Liver (tissue), 9 donors: Measurements from ENCODE around the gene TENM3. TPM values are rescaled to one million over a fixed set of nuclear protein-coding genes. Genes with fewer than 3 reads are reported as not detected.

Experiments
- DNase-seq: peaks from one replicate; pipeline ENCODE4 v3.0.0-alpha.2; 2017; ENCODE audit warnings: low spot score
- H3K27ac ChIP-seq, 2 donors: one replicate each; pipeline ENCODE4 v1.7.0; 2013; ENCODE audit warnings: inconsistent platforms in 2 of 2, low read length in 2 of 2, control low read depth in 1 of 2, low read depth in 1 of 2, mild to moderate bottlenecking in 1 of 2
- H3K27me3 ChIP-seq, 4 donors: one replicate each; pipeline versions ENCODE4 v1.6.1 to v1.7.0; 2013; ENCODE audit warnings: low read length in 3 of 4, inconsistent platforms in 1 of 4, mild to moderate bottlenecking in 1 of 4, moderate library complexity in 1 of 4; ENCODE audit not compliant: control insufficient read depth in 4 of 4, insufficient read depth in 4 of 4
- H3K36me3 ChIP-seq, 4 donors: one replicate each; pipeline versions ENCODE4 v1.6.1 to v1.7.0; 2013; ENCODE audit warnings: low read length in 3 of 4, mild to moderate bottlenecking in 3 of 4, low read depth in 1 of 4, moderate library complexity in 1 of 4; ENCODE audit not compliant: control insufficient read depth in 4 of 4, insufficient read depth in 3 of 4
- H3K4me1 ChIP-seq, 4 donors: one replicate each; pipeline versions ENCODE4 v1.6.1 to v1.7.0; 2013; ENCODE audit warnings: low read length in 3 of 4, mild to moderate bottlenecking in 3 of 4, moderate library complexity in 1 of 4; ENCODE audit not compliant: control insufficient read depth in 4 of 4, insufficient read depth in 4 of 4
- H3K4me3 ChIP-seq, 3 donors: one replicate each; pipeline versions ENCODE4 v1.6.1 to v1.7.0; 2013; ENCODE audit warnings: low read length in 3 of 3, control low read depth in 1 of 3, low read depth in 1 of 3, mild to moderate bottlenecking in 1 of 3
- H3K9ac ChIP-seq, 2 donors: one replicate each; pipeline ENCODE4 v1.7.0; 2013; ENCODE audit warnings: low read length in 2 of 2, mild to moderate bottlenecking in 2 of 2, moderate library complexity in 2 of 2, control low read depth in 1 of 2, low read depth in 1 of 2
- H3K9me3 ChIP-seq, 4 donors: one replicate each; pipeline versions ENCODE4 v1.6.1 to v1.7.0; 2013; ENCODE audit warnings: low read length in 3 of 4; ENCODE audit not compliant: control insufficient read depth in 4 of 4
- EGR1 ChIP-seq, 2 donors: IDR thresholded peaks; 2 replicates each; pipeline ENCODE4 v1.6.1; 2016 to 2018; ENCODE audit warnings: antibody characterized with exemption in 2 of 2, low read depth in 2 of 2
- FOXA1 ChIP-seq: IDR thresholded peaks from 2 replicates; pipeline ENCODE4 v1.6.1; 2016; ENCODE audit warnings: antibody characterized with exemption
- FOXA2 ChIP-seq: IDR thresholded peaks from 2 replicates; pipeline ENCODE4 v1.6.1; 2016; ENCODE audit warnings: antibody characterized with exemption
- GABPA ChIP-seq, 2 donors: IDR thresholded peaks in 1 of 2; conservative IDR thresholded peaks in 1 of 2; 2 replicates each; pipeline ENCODE4 v1.6.1; 2016; ENCODE audit warnings: antibody characterized with exemption in 2 of 2, mild to moderate bottlenecking in 1 of 2, moderate library complexity in 1 of 2
- HNF4A ChIP-seq, 2 donors: conservative IDR thresholded peaks; 2 replicates each; pipeline ENCODE4 v1.6.1; 2016; ENCODE audit warnings: antibody characterized with exemption in 2 of 2, mild to moderate bottlenecking in 2 of 2
- HNF4G ChIP-seq: IDR thresholded peaks from 2 replicates; pipeline ENCODE4 v1.6.1; 2016; ENCODE audit warnings: antibody characterized with exemption
- JUND ChIP-seq, 2 donors: IDR thresholded peaks; 2 replicates each; pipeline ENCODE4 v1.6.1; 2016; ENCODE audit warnings: antibody characterized with exemption in 2 of 2
- NR2F2 ChIP-seq: IDR thresholded peaks from 2 replicates; pipeline ENCODE4 v1.6.1; 2016; ENCODE audit warnings: antibody characterized with exemption
- RAD21 ChIP-seq, 2 donors: IDR thresholded peaks; 2 replicates each; pipeline ENCODE4 v1.6.1; 2016; ENCODE audit warnings: antibody characterized with exemption in 2 of 2, mild to moderate bottlenecking in 2 of 2
- RXRA ChIP-seq, 2 donors: IDR thresholded peaks; 2 replicates each; pipeline ENCODE4 v1.6.1; 2017 to 2018; ENCODE audit warnings: antibody characterized with exemption in 2 of 2, mild to moderate bottlenecking in 1 of 2
- SP1 ChIP-seq: IDR thresholded peaks from 2 replicates; pipeline ENCODE4 v1.6.1; 2018; ENCODE audit warnings: antibody characterized with exemption, mild to moderate bottlenecking
- TAF1 ChIP-seq: conservative IDR thresholded peaks from 2 replicates; pipeline ENCODE4 v1.6.1; 2016; ENCODE audit warnings: antibody characterized with exemption, mild to moderate bottlenecking
- YY1 ChIP-seq: IDR thresholded peaks from 2 replicates; pipeline ENCODE4 v1.6.1; 2016; ENCODE audit warnings: antibody characterized with exemption, mild to moderate bottlenecking
- WGBS: extraction: QIAGEN DNeasy Blood & Tissue Kit; methylation state at CpG from one replicate; pipeline ENCODE4 v1.1.7; 2013; 5-methylcytosine and 5-hydroxymethylcytosine counted together
- polyA plus RNA-seq, 2 donors: library from polyadenylated mRNA; stranded (reverse) in 1 of 2; unstranded in 1 of 2; fragments of 200-250 nt in 1 of 2; fragments of >200 nt in 1 of 2; fragmentation: Nextera tagmentation in 1 of 2; extraction: Ambion mirVana in 1 of 2; gene quantifications; one replicate each; pipeline versions ENCODE4 v1.2.1 to v1.2.3, GENCODE V29; 2013 to 2015
- total RNA-seq, 2 donors: library from RNA; depleted of rRNA; stranded (reverse); fragments of >200 nt; gene quantifications; one replicate each; pipeline ENCODE4 v1.2.3, GENCODE V29; 2014
- TF ChIP-seq, protein P1 (sequence below): IDR thresholded peaks from 2 replicates; pipeline ENCODE4 v1.6.1; 2016; ENCODE audit warnings: antibody characterized with exemption
- TF ChIP-seq, protein P2 (sequence below): IDR thresholded peaks from 2 replicates; pipeline ENCODE4 v1.6.1; 2016; ENCODE audit warnings: antibody characterized with exemption
- TF ChIP-seq, protein P3 (sequence below): fragments of 150-350 bp; IDR thresholded peaks from 2 replicates; pipeline ENCODE4 v1.5.1; 2017; ENCODE audit warnings: improper control_type of control experiment, low read depth, low read length; ENCODE audit not compliant: missing input control
- TF ChIP-seq, protein P4 (sequence below): IDR thresholded peaks from 2 replicates; pipeline ENCODE4 v1.6.1; 2016; ENCODE audit warnings: antibody characterized with exemption, mild to moderate bottlenecking
- TF ChIP-seq, protein P5 (sequence below): IDR thresholded peaks from 2 replicates; pipeline ENCODE4 v1.6.1; 2016; ENCODE audit warnings: antibody characterized with exemption
- donor health status: healthy.
- donor health status: healthy.
- donor health status: healthy.
- donor health status: healthy.
- donor health status: healthy.

Gene TENM3
- total and polyA plus RNA-seq, 4 donors: 0.32 to 16.8 (median 0.70) TPM

DNA sequence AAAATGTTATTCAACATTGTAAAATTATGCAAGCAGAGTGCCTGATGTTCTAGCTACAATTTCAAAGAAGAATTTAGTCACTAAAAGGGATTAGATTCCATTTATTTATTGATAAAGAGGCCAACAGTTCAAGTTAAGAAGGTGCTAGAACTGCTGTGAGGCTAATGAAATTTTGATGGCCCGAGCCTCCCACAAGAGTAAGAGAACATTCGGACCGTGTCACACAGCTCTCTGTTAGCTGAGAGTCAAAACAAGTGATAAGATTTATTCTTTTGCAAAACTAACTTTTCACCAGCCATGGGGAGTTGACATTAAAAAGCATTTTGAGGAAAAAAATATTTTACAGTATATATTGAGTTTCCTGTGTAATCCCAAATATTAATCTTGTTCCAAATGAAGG lies 106.8 kb downstream of the TENM3 start:
- H3K4me3 ChIP-seq: no peak overlapping the region
- no peaks in the 10 kb centered on the region for H3K27me3 ChIP-seq
- no peak for DNase-seq
- 89% methylated on average over 3 of the region's 3 CpGs for WGBS
- TF ChIP-seq SP1 (no peak), EGR1 (IDR thresholded peaks at IDR 0.05; ENCODE audit: low read depth in 2 of 2) (no peak), HNF4A (conservative IDR thresholded peaks at IDR 0.05) (no peak), TAF1 (no peak), FOXA1 (no peak), NR2F2 (no peak), JUND (IDR thresholded peaks at IDR 0.05) (no peak), FOXA2 (no peak), GABPA (IDR thresholded peaks at IDR 0.05 in 1 of 2, conservative IDR thresholded peaks at IDR 0.05 in 1 of 2) (no peak), HNF4G (no peak), YY1 (no peak), RAD21 (IDR thresholded peaks at IDR 0.05) (no peak), RXRA (IDR thresholded peaks at IDR 0.05) (no peak)
- TF ChIP-seq, protein P1, sequence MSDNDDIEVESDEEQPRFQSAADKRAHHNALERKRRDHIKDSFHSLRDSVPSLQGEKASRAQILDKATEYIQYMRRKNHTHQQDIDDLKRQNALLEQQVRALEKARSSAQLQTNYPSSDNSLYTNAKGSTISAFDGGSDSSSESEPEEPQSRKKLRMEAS: no peak
- TF ChIP-seq, protein P2, sequence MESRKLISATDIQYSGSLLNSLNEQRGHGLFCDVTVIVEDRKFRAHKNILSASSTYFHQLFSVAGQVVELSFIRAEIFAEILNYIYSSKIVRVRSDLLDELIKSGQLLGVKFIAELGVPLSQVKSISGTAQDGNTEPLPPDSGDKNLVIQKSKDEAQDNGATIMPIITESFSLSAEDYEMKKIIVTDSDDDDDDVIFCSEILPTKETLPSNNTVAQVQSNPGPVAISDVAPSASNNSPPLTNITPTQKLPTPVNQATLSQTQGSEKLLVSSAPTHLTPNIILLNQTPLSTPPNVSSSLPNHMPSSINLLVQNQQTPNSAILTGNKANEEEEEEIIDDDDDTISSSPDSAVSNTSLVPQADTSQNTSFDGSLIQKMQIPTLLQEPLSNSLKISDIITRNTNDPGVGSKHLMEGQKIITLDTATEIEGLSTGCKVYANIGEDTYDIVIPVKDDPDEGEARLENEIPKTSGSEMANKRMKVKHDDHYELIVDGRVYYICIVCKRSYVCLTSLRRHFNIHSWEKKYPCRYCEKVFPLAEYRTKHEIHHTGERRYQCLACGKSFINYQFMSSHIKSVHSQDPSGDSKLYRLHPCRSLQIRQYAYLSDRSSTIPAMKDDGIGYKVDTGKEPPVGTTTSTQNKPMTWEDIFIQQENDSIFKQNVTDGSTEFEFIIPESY: no peak
- TF ChIP-seq, protein P3, sequence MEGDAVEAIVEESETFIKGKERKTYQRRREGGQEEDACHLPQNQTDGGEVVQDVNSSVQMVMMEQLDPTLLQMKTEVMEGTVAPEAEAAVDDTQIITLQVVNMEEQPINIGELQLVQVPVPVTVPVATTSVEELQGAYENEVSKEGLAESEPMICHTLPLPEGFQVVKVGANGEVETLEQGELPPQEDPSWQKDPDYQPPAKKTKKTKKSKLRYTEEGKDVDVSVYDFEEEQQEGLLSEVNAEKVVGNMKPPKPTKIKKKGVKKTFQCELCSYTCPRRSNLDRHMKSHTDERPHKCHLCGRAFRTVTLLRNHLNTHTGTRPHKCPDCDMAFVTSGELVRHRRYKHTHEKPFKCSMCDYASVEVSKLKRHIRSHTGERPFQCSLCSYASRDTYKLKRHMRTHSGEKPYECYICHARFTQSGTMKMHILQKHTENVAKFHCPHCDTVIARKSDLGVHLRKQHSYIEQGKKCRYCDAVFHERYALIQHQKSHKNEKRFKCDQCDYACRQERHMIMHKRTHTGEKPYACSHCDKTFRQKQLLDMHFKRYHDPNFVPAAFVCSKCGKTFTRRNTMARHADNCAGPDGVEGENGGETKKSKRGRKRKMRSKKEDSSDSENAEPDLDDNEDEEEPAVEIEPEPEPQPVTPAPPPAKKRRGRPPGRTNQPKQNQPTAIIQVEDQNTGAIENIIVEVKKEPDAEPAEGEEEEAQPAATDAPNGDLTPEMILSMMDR: no peak
- TF ChIP-seq, protein P4, sequence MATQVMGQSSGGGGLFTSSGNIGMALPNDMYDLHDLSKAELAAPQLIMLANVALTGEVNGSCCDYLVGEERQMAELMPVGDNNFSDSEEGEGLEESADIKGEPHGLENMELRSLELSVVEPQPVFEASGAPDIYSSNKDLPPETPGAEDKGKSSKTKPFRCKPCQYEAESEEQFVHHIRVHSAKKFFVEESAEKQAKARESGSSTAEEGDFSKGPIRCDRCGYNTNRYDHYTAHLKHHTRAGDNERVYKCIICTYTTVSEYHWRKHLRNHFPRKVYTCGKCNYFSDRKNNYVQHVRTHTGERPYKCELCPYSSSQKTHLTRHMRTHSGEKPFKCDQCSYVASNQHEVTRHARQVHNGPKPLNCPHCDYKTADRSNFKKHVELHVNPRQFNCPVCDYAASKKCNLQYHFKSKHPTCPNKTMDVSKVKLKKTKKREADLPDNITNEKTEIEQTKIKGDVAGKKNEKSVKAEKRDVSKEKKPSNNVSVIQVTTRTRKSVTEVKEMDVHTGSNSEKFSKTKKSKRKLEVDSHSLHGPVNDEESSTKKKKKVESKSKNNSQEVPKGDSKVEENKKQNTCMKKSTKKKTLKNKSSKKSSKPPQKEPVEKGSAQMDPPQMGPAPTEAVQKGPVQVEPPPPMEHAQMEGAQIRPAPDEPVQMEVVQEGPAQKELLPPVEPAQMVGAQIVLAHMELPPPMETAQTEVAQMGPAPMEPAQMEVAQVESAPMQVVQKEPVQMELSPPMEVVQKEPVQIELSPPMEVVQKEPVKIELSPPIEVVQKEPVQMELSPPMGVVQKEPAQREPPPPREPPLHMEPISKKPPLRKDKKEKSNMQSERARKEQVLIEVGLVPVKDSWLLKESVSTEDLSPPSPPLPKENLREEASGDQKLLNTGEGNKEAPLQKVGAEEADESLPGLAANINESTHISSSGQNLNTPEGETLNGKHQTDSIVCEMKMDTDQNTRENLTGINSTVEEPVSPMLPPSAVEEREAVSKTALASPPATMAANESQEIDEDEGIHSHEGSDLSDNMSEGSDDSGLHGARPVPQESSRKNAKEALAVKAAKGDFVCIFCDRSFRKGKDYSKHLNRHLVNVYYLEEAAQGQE: no peak
- TF ChIP-seq, protein P5, sequence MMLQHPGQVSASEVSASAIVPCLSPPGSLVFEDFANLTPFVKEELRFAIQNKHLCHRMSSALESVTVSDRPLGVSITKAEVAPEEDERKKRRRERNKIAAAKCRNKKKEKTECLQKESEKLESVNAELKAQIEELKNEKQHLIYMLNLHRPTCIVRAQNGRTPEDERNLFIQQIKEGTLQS: no peak
- peaks cover 7 to 37% (median 28%) of the 10 kb centered on the region in 4 donors for H3K4me1 ChIP-seq
- H3K9ac ChIP-seq: no peak overlapping the region
- H3K9me3 ChIP-seq: no peaks in the 10 kb centered on the region
- no peak overlapping the region for H3K27ac ChIP-seq
- no peaks in the 10 kb centered on the region for H3K36me3 ChIP-seq

DNA sequence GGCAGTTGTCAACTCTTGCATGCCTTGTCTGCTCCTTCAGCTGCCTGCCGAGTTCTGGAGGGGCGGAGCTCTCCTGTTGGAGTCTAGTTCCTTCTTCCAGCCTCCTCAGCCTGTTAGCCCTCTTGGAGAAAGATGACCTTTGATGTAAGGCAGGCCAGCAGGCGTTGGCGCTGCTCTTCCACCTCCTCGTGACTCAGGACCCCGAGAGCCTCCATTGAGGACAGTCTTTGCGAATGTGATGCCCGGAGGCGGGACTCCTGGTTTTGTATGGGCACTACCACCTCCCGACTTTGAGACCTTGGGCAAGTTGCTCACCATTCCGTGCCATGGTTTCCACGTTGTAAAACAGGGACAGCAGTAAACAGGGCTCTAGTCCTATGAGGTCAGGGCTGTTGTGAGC lies 108.3 kb downstream of the TENM3 start:
- H3K27ac ChIP-seq: no peak overlapping the region
- WGBS: 90% methylated on average over 12 of the region's 12 CpGs
- no peaks in the 10 kb centered on the region for H3K27me3 ChIP-seq
- H3K9me3 ChIP-seq: no peaks in the 10 kb centered on the region
- H3K4me3 ChIP-seq: no peak overlapping the region
- DNase-seq: no peak
- H3K36me3 ChIP-seq: no peaks in the 10 kb centered on the region
- peaks cover 7 to 28% (median 24%) of the 10 kb centered on the region in 4 donors for H3K4me1 ChIP-seq
- TF ChIP-seq NR2F2 (no peak), EGR1 (IDR thresholded peaks at IDR 0.05; ENCODE audit: low read depth in 2 of 2) (no peak), RAD21 (IDR thresholded peaks at IDR 0.05) (no peak), FOXA1 (no peak), SP1 (no peak), GABPA (IDR thresholded peaks at IDR 0.05 in 1 of 2, conservative IDR thresholded peaks at IDR 0.05 in 1 of 2) (no peak), JUND (IDR thresholded peaks at IDR 0.05) (no peak), TAF1 (no peak), YY1 (no peak), HNF4G (no peak), FOXA2 (no peak)
- TF ChIP-seq, protein P2: no peak
- TF ChIP-seq, protein P5: no peak
- TF ChIP-seq, protein P3: no peak
- TF ChIP-seq, protein P1: no peak
- H3K9ac ChIP-seq: no peak overlapping the region
